GM12878 (cell line): Measurements from ENCODE around the gene NOVA2. TPM values are rescaled to one million over a fixed set of nuclear protein-coding genes. Genes with fewer than 3 reads are reported as not detected.

Source experiments
- CBX5 ChIP-seq: sonication (generic); IDR thresholded peaks from 2 replicates; pipeline ENCODE4 v1.6.1; 2016; ENCODE audit warnings: low read depth, moderate library complexity, mild to moderate bottlenecking, inconsistent platforms
- CHD4 ChIP-seq: fragments of 200-600 bp; sonication (generic); IDR thresholded peaks from 2 replicates; pipeline ENCODE4 v1.6.1; 2016; ENCODE audit warnings: mild to moderate bottlenecking
- CREM ChIP-seq: IDR thresholded peaks from 2 replicates; pipeline ENCODE4 v1.6.1; 2014; ENCODE audit warnings: antibody characterized with exemption, low read depth
- EED ChIP-seq: sonication (generic); IDR thresholded peaks from 2 replicates; pipeline ENCODE4 v1.6.1; 2016; ENCODE audit warnings: antibody characterized with exemption, low read depth
- EGR1 ChIP-seq, 2 experiments: IDR thresholded peaks; 1 replicate in 1 of 2; 2 replicates in 1 of 2; pipeline ENCODE4 v1.6.1; 2011 to 2012; ENCODE audit warnings: low read depth in 2 of 2, low read length in 2 of 2, borderline replicate concordance in 1 of 2, mild to moderate bottlenecking in 1 of 2, moderate library complexity in 1 of 2
- EP300 ChIP-seq, 2 experiments: fragments of 150-350 bp in 1 of 2; IDR thresholded peaks; 2 replicates each; pipeline ENCODE4 v1.6.1; 2011 to 2012; ENCODE audit warnings: low read depth in 2 of 2, low read length in 2 of 2, borderline replicate concordance in 1 of 2, improper control_type of control experiment in 1 of 2, inconsistent platforms in 1 of 2; ENCODE audit not compliant: control insufficient read depth in 1 of 2
- FOS ChIP-seq: IDR thresholded peaks from 3 replicates; pipeline ENCODE4 v1.6.1; 2011; ENCODE audit warnings: borderline replicate concordance; ENCODE audit not compliant: insufficient read length; ENCODE audit errors: extremely low read depth
- GATAD2B ChIP-seq: fragments of 450-650 bp; conservative IDR thresholded peaks from 2 replicates; pipeline ENCODE4 v1.6.1; 2017; ENCODE audit warnings: low read depth, mild to moderate bottlenecking, moderate library complexity
- IKZF2 ChIP-seq, 2 experiments: fragments of 450-650 bp; IDR thresholded peaks; 2 replicates each; pipeline ENCODE4 v1.6.1; 2017; ENCODE audit warnings: mild to moderate bottlenecking in 2 of 2, moderate library complexity in 2 of 2
- KDM1A ChIP-seq: fragments of 200-600 bp; sonication (generic); IDR thresholded peaks from 2 replicates; pipeline ENCODE4 v1.6.1; 2016; ENCODE audit warnings: borderline replicate concordance
- NR2C2 ChIP-seq: IDR thresholded peaks from 2 replicates; pipeline ENCODE4 v1.6.1; 2011; ENCODE audit warnings: borderline replicate concordance, low read depth; ENCODE audit not compliant: control insufficient read depth, insufficient read length
- PAX8 ChIP-seq: fragments of 450-650 bp; IDR thresholded peaks from 2 replicates; pipeline ENCODE4 v1.6.1; 2017; ENCODE audit warnings: mild to moderate bottlenecking, moderate library complexity
- POLR2AphosphoS2 ChIP-seq: IDR thresholded peaks from 2 replicates; pipeline ENCODE4 v1.6.1; 2011; ENCODE audit warnings: low read depth, mild to moderate bottlenecking, low read length, improper control_type of control experiment, moderate library complexity
- RELB ChIP-seq: fragments of 450-650 bp; IDR thresholded peaks from 2 replicates; pipeline ENCODE4 v1.6.1; 2017; ENCODE audit warnings: low read depth, mild to moderate bottlenecking, moderate library complexity
- REST ChIP-seq: IDR thresholded peaks from 2 replicates; pipeline ENCODE4 v1.6.1; 2012; ENCODE audit warnings: mild to moderate bottlenecking, low read depth, low read length
- SMARCA5 ChIP-seq: fragments of 450-650 bp; IDR thresholded peaks from 2 replicates; pipeline ENCODE4 v1.6.1; 2017; ENCODE audit warnings: mild to moderate bottlenecking
- SREBF2 ChIP-seq: IDR thresholded peaks from 2 replicates; pipeline ENCODE4 v1.6.1; 2012; ENCODE audit warnings: mild to moderate bottlenecking, low read length
- TAF1 ChIP-seq: IDR thresholded peaks from 2 replicates; pipeline ENCODE4 v1.6.1; 2011; ENCODE audit warnings: mild to moderate bottlenecking, low read depth, low read length, borderline replicate concordance
- ZNF217 ChIP-seq: fragments of 450-650 bp; IDR thresholded peaks from 2 replicates; pipeline ENCODE4 v1.6.1; 2017; ENCODE audit warnings: antibody characterized with exemption, mild to moderate bottlenecking
- ZNF592 ChIP-seq: fragments of 450-650 bp; IDR thresholded peaks from 2 replicates; pipeline ENCODE4 v1.6.1; 2017; ENCODE audit warnings: mild to moderate bottlenecking, moderate library complexity
- polyA plus RNA-seq, 11 experiments: library from polyadenylated mRNA; depleted of rRNA in 4 of 11; unstranded in 6 of 11; stranded (reverse) in 5 of 11; fragments of >200 nt; fragmentation: Nextera tagmentation in 4 of 11; fragmentation: Illumina TruSeq in 1 of 11; extraction: Ambion mirVana in 4 of 11; extraction: Trizol in 1 of 11; gene quantifications; 1 replicate in 1 of 11; 2 replicates in 10 of 11; pipeline versions ENCODE4 v1.2.1 to v1.2.3, GENCODE V29; 2011 to 2016; ENCODE audit warnings: inconsistent platforms in 2 of 11, missing spikeins in 2 of 11, low read depth in 1 of 11
- total RNA-seq, 4 experiments: library from RNA; depleted of rRNA in 3 of 4; stranded (reverse); fragments of >200 nt in 3 of 4; fragmentation: Illumina TruSeq in 1 of 4; extraction: Trizol in 1 of 4; gene quantifications; 2 replicates each; pipeline versions ENCODE4 v1.2.1 to v1.2.3, GENCODE V29; 2013 to 2021

The NOVA2 gene
- total and polyA plus RNA-seq, 10 of the 15 experiments (the other 5 are each of a cell fraction or from before 2014, with no cell fraction given): under 0.01 to 0.44 (median 0.03) TPM; not detected in 4

- TF ChIP-seq ZNF592 (no peak), REST (no peak), IKZF2 (IDR thresholded peaks at IDR 0.05) (peak in 1 of 2 experiments; percentile 31; a peak in 2 of 4 replicates), PAX8 (no peak), GATAD2B (peak; percentile 53), EP300 (IDR thresholded peaks at IDR 0.05; ENCODE audit: borderline replicate concordance in 1 of 2, control insufficient read depth in 1 of 2, low read depth in 2 of 2, low read length in 2 of 2) (no peak), CBX5 (no peak), TAF1 (peak; percentile 30; the same call in 1 of the 2 replicates), SMARCA5 (0 out of 2 replicates have a peak, but pooled peaks have one; percentile 17), FOS (no peak), ZNF217 (no peak), POLR2AphosphoS2 (peak; percentile 65; the same call in 1 of the 2 replicates), EED (0 out of 2 replicates have a peak, but pooled peaks have one; percentile 25), NR2C2 (no peak), KDM1A (no peak), RELB (0 out of 2 replicates have a peak, but pooled peaks have one; percentile 37), CREM (no peak), SREBF2 (no peak), EGR1 (IDR thresholded peaks at IDR 0.05; ENCODE audit: borderline replicate concordance in 1 of 2, low read depth in 2 of 2, low read length in 2 of 2) (peak in 1 of 2 experiments; percentile 78; a peak in 2 of 3 replicates), CHD4 (no peak)
These were observed 70.7 kb downstream of the NOVA2 start (continued) for GRCh38 chr19:45902651-45903625.
